Measurements from ENCODE around the gene GSE1.

DNA sequence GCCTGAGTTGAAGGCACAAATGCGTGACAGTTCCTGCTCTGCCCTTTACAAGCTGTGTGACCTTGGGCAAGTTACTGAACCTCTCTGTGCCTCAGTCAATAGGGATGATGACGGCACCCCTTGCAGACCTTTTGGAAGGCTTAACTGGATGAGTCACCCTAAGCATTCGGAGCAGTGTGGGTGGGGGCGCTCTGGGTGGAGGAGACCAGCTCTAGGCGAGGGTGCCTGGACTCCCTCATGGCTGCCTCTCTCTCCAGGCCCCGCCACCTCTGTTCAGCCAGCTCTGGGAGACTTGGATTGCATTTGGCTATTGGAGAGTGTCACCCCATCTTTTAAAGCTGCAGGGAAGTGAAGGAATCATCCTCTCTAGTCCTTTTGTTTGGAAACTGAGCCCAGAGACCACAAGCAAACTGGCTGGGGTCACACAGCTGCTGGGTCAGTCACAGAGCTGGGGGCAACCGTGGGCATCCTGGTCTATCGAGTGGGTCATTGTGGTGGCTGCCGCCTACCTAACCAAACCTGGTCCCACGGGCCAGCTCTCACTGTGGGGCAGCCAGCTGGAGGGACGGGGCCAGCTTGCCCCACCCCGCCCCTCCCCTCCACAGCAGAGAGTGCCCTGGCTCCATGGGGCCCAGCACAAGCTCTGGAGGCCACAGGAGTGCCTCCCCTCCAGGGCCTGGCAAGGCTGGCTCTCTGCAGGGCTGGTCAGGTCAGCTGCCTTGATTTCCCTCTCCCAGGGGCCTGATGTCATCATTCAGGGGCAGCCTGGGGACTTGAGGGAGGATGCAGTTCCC lies 20.2 kb upstream of the GSE1 start:
- TF ChIP-seq POLR2AphosphoS5 (IDR thresholded peaks at IDR 0.05; ENCODE audit: low read depth, low read length) (no peak), POLR2A (IDR thresholded peaks at IDR 0.05; ENCODE audit: low read depth, low read length) (no peak)

Measured in GM12892 (cell line).